Right lobe of liver (tissue), 4 donors: ENCODE results near the gene HIPK1.

Experiments
- CTCF ChIP-seq, 4 donors: fragments of 200-600 bp in 3 of 4; fragments of 450-650 bp in 1 of 4; IDR thresholded peaks; one replicate each; pipeline versions ENCODE4 v1.5.1 to v1.8.0; 2016 to 2022; ENCODE audit warnings: antibody characterized with exemption in 4 of 4, mild to moderate bottlenecking in 2 of 4
- POLR2A ChIP-seq: fragments of 450-650 bp; IDR thresholded peaks from one replicate; pipeline ENCODE4 v1.6.1; 2017; ENCODE audit warnings: antibody characterized with exemption, mild to moderate bottlenecking
- donor health status: DM: no; HTN: no; CAD: no.
- donor health status: DM: no; HTN: no; CAD: no.
- donor health status: DM: no; HTN: yes; CAD: no.

GRCh38 chr1:113879739-113880038 is 49.4 kb upstream of the HIPK1 start:
- TF ChIP-seq POLR2A (no peak), CTCF (IDR thresholded peaks at IDR 0.05) (no peak)
